Panc1 (cell line): ENCODE data around the gene DCAF6. TPM values are rescaled to one million over a fixed set of nuclear protein-coding genes. Genes with fewer than 3 reads are reported as not detected.

Source experiments
- ATAC-seq: fragments of 200-7000 bp; cut with Tn5 transposase; 2 replicates; pipeline ENCODE4 v1.9.1; 2020; ENCODE audit warnings: mild to moderate bottlenecking, moderate library complexity
- BruUV-seq: library from RNA; stranded (reverse); fragments of 400-500 nt; replicated peaks from 2 replicates; lab custom pipeline; 2021; lab: Mats Ljungman, UMichigan
- CTCF ChIA-PET: fragments of 300-600 bp; sonication (Branson Sonifier 250); formaldehyde crosslinking; loops from one replicate; lab custom pipeline; 2022; ENCODE audit warnings: antibody characterized with exemption; lab: Charles Lee
- POLR2A ChIA-PET: fragments of 300-600 bp; sonication (Branson Sonifier 250); formaldehyde crosslinking; loops from one replicate; lab custom pipeline; 2022; ENCODE audit warnings: antibody characterized with exemption; lab: Charles Lee
- DNase-seq: peaks from one replicate; pipeline ENCODE4 v3.0.0-alpha.2; 2010; ENCODE audit warnings: low read depth, low spot score
- H3K27ac ChIP-seq: 2 replicates; pipeline ENCODE4 v1.5.1; 2011; ENCODE audit warnings: mild to moderate bottlenecking, low read length, inconsistent platforms
- H3K27me3 ChIP-seq: fragments of 200-500 bp; sonication (Bioruptor generic); 2 replicates; pipeline ENCODE4 v1.6.0; 2014; ENCODE audit warnings: low read length, inconsistent platforms; ENCODE audit not compliant: control insufficient read depth, insufficient read depth
- H3K36me3 ChIP-seq: fragments of 200-500 bp; sonication (Bioruptor generic); 2 replicates; pipeline ENCODE4 v1.5.1; 2014; ENCODE audit warnings: inconsistent platforms, mild to moderate bottlenecking, low read length, moderate library complexity; ENCODE audit not compliant: control insufficient read depth, insufficient read depth
- H3K4me1 ChIP-seq: 2 replicates; pipeline ENCODE4 v1.5.1; 2011; ENCODE audit warnings: inconsistent platforms, mild to moderate bottlenecking, low read length, moderate library complexity; ENCODE audit not compliant: control insufficient read depth, insufficient read depth
- H3K4me3 ChIP-seq, 2 experiments: 2 replicates each; pipeline ENCODE4 v1.5.1; 2011 to 2012; ENCODE audit warnings: low read depth in 2 of 2, low read length in 2 of 2, mild to moderate bottlenecking in 2 of 2, inconsistent platforms in 1 of 2, moderate library complexity in 1 of 2
- H3K9me3 ChIP-seq: fragments of 200-500 bp; sonication (Bioruptor generic); 2 replicates; pipeline ENCODE4 v1.5.1; 2014; ENCODE audit warnings: low read depth, mild to moderate bottlenecking, inconsistent platforms, low read length, moderate library complexity; ENCODE audit not compliant: control insufficient read depth, insufficient read depth
- CTCF ChIP-seq: fragments of 450-650 bp; IDR thresholded peaks from 2 replicates; pipeline ENCODE4 v1.5.1; 2017; ENCODE audit warnings: mild to moderate bottlenecking
- POLR2AphosphoS5 ChIP-seq: IDR thresholded peaks from 2 replicates; pipeline ENCODE4 v1.6.1; 2012; ENCODE audit warnings: mild to moderate bottlenecking, low read depth, low read length, moderate library complexity
- SIN3A ChIP-seq: IDR thresholded peaks from 2 replicates; pipeline ENCODE4 v1.6.1; 2012; ENCODE audit warnings: low read depth, mild to moderate bottlenecking, low read length, moderate library complexity, borderline replicate concordance; ENCODE audit not compliant: insufficient read depth
- TCF7L2 ChIP-seq: IDR thresholded peaks from 2 replicates; pipeline ENCODE4 v1.6.1; 2011; ENCODE audit warnings: mild to moderate bottlenecking, low read depth, low read length, inconsistent platforms
- in situ Hi-C: cut with HindIII; loops from 2 replicates; pipeline ENCODE4 v1.10.0; 2016; ENCODE audit warnings: low sequenced_read_pairs, low pct_unique_long_range_greater_than_20kb
- intact Hi-C: fragments of 100-400 bp; cut with micrococcal nuclease; formaldehyde crosslinking; loops from one replicate; pipeline ENCODE4 v1.10.0; 2022; ENCODE audit not compliant: unreplicated experiment
- total RNA-seq: library from RNA; stranded (reverse); gene quantifications from one replicate; pipeline ENCODE4 v1.2.1, GENCODE V29; 2021; ENCODE audit not compliant: unreplicated experiment
- TF ChIP-seq, protein P1 (sequence below), 2 experiments: IDR thresholded peaks; 2 replicates each; pipeline ENCODE4 v1.6.1; 2011 to 2012; ENCODE audit warnings: low read depth in 2 of 2, control low read depth in 1 of 2, low read length in 1 of 2, mild to moderate bottlenecking in 1 of 2, moderate library complexity in 1 of 2; ENCODE audit not compliant: insufficient read depth in 1 of 2

Gene DCAF6
- total RNA-seq, 1 experiment from 2014 or later, result 67.7 TPM

DNA sequence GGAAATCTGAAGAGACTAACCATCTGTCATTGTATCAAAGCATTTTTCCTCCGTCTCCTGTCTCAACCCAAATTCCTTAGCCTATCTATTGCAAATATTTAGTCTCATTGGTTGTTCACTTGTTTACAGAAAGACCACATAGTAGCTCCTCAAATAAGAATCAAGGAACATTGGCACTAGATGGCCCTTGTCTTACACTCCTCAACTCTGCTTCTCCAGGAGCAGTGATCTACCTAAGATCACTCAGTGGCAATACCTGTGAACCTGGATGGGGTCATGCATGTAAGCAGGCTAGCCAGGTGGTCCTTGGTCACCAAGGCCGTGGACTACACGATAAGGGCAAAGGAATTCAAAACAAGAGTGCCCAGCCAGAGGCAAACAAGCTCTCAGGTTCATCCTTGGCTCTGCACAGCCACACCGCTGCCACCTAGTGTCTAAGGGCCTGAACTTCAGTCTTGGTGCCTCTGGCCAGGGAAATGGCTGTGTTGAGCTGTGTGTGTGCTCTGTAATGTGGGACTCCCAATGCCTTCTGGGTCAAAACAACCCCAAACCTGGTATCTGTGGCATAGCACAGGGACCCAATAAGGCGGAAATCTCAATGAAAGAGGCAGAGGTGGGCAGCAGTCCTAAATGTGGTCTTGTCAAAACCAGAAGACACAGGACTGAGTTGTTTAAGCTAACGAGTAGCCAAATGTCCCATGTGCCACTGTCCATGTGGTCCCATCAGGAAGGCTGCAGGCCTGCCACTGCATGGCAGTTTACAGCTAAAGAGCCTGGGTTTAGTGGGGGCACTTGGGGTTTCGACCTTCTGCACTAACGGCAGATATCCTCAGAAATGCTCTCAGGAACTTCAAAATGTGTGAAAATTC, 145.8 kb downstream of the DCAF6 start:
- in situ Hi-C loops (no loop called here), intact Hi-C loops (no loop called here)
- H3K36me3 ChIP-seq, result no peaks in the 10 kb centered on the region
- DNase-seq (peak; percentile 63), ATAC-seq (peak; percentile 92)
- H3K9me3 ChIP-seq, result no peaks in the 10 kb centered on the region
- H3K27me3 ChIP-seq, result no peaks in the 10 kb centered on the region
- TF ChIP-seq CTCF, result peak; percentile 94
- TF ChIP-seq, protein P1, sequence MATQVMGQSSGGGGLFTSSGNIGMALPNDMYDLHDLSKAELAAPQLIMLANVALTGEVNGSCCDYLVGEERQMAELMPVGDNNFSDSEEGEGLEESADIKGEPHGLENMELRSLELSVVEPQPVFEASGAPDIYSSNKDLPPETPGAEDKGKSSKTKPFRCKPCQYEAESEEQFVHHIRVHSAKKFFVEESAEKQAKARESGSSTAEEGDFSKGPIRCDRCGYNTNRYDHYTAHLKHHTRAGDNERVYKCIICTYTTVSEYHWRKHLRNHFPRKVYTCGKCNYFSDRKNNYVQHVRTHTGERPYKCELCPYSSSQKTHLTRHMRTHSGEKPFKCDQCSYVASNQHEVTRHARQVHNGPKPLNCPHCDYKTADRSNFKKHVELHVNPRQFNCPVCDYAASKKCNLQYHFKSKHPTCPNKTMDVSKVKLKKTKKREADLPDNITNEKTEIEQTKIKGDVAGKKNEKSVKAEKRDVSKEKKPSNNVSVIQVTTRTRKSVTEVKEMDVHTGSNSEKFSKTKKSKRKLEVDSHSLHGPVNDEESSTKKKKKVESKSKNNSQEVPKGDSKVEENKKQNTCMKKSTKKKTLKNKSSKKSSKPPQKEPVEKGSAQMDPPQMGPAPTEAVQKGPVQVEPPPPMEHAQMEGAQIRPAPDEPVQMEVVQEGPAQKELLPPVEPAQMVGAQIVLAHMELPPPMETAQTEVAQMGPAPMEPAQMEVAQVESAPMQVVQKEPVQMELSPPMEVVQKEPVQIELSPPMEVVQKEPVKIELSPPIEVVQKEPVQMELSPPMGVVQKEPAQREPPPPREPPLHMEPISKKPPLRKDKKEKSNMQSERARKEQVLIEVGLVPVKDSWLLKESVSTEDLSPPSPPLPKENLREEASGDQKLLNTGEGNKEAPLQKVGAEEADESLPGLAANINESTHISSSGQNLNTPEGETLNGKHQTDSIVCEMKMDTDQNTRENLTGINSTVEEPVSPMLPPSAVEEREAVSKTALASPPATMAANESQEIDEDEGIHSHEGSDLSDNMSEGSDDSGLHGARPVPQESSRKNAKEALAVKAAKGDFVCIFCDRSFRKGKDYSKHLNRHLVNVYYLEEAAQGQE (IDR thresholded peaks at IDR 0.05; ENCODE audit: insufficient read depth in 1 of 2, low read depth in 2 of 2, low read length in 1 of 2), result no peak
- H3K27ac ChIP-seq, result no peak overlapping the region
- no peak overlapping the region for H3K4me3 ChIP-seq
- ChIA-PET CTCF (interaction anchor here (0.5 to 1.3 kb wide), 14 partner anchors 10 to 367 kb away, joined by 3 to 14 read pairs (median 3); no protein-coding TSS in a partner anchor), POLR2A (no interaction called here)
- BruUV-seq, result no TSS peak
- no peaks in the 10 kb centered on the region for H3K4me1 ChIP-seq

GRCh38 chr1:168083456-168084325, 147.2 kb downstream of the DCAF6 start:
- POLR2A ChIA-PET, result no interaction called here

More at GRCh38 chr1:168083456-168084325, 147.2 kb downstream of the DCAF6 start:
- in situ Hi-C loops, result no loop called here
- Histone ChIP-seq H3K4me1 (no peaks in the 10 kb centered on the region; the same call in 1 of the 2 replicates), H3K9me3 (no peaks in the 10 kb centered on the region), H3K27me3 (no peaks in the 10 kb centered on the region), H3K36me3 (no peaks in the 10 kb centered on the region), H3K27ac (no peak overlapping the region), H3K4me3 (no peak overlapping the region)
- ATAC-seq, result no peak
- CTCF ChIA-PET, result interaction anchor here (0.6 kb wide), 2 partner anchors 27 to 243 kb away, joined by 4 to 5 read pairs; no protein-coding TSS in a partner anchor
- no peak for TF ChIP-seq CTCF
- no peak for TF ChIP-seq POLR2AphosphoS5
- TF ChIP-seq TCF7L2, result no peak
- no peak for TF ChIP-seq SIN3A
- TF ChIP-seq, protein P1 (IDR thresholded peaks at IDR 0.05; ENCODE audit: insufficient read depth in 1 of 2, low read depth in 2 of 2, low read length in 1 of 2), result no peak
- no peak for DNase-seq
- no TSS peak for BruUV-seq
- intact Hi-C loops, result no loop called here
